WTC11 (cell line): ENCODE results near the gene GIMD1.

ENCODE experiments used
- NFATC4 ChIP-seq: fragments of 250-450 bp; sonication (Bioruptor Pico); IDR thresholded peaks from 2 replicates; pipeline ENCODE4 v1.9.0; 2021; ENCODE audit warnings: mild to moderate bottlenecking
- SMAD4 ChIP-seq: sonication (generic); formaldehyde crosslinking; IDR thresholded peaks from 2 replicates; pipeline ENCODE4 v1.8.0; 2022; ENCODE audit warnings: mild to moderate bottlenecking, missing genetic modification reagents
- SP1 ChIP-seq: sonication (generic); formaldehyde crosslinking; conservative IDR thresholded peaks from 2 replicates; pipeline ENCODE4 v1.8.1; 2022; ENCODE audit warnings: missing genetic modification reagents
- TEAD4 ChIP-seq: sonication (generic); formaldehyde crosslinking; IDR thresholded peaks from 2 replicates; pipeline ENCODE4 v1.8.0; 2022; ENCODE audit warnings: mild to moderate bottlenecking, missing genetic modification reagents
- TF ChIP-seq, protein P1 (sequence below): fragments of 200-600 bp; IDR thresholded peaks from 2 replicates; pipeline ENCODE4 v1.8.0; 2022; ENCODE audit warnings: antibody characterized with exemption

DNA sequence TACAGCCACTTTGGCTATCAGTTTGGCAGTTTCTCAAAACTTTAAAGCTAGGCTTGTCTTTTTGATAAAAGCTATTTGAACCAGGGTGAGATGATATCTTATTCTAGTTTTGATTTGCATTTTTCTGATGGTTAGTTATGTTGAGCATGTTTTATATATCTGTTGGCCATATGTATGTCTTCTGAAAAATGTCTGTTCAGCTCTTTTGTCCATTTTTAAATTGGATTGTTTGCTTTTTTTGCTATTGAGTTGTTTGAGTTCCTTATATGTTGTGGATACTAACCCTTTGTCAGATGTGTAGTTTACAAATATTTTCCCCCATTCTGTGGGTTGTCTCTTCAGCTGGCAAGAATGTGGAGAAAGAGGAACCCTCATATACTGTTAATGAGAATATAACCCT lies 11.6 kb upstream of the GIMD1 start:
- TF ChIP-seq SP1 (no peak), NFATC4 (CRISPR knock-in tag) (no peak), SMAD4 (no peak), TEAD4 (no peak)
- TF ChIP-seq, protein P1, sequence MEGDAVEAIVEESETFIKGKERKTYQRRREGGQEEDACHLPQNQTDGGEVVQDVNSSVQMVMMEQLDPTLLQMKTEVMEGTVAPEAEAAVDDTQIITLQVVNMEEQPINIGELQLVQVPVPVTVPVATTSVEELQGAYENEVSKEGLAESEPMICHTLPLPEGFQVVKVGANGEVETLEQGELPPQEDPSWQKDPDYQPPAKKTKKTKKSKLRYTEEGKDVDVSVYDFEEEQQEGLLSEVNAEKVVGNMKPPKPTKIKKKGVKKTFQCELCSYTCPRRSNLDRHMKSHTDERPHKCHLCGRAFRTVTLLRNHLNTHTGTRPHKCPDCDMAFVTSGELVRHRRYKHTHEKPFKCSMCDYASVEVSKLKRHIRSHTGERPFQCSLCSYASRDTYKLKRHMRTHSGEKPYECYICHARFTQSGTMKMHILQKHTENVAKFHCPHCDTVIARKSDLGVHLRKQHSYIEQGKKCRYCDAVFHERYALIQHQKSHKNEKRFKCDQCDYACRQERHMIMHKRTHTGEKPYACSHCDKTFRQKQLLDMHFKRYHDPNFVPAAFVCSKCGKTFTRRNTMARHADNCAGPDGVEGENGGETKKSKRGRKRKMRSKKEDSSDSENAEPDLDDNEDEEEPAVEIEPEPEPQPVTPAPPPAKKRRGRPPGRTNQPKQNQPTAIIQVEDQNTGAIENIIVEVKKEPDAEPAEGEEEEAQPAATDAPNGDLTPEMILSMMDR, result no peak
